Activated CD4-positive, alpha-beta T cell treated with anti-CD3 and anti-CD28 coated beads, Interleukin-2, amount 50 U/mL, for 1 hour (primary cell): ENCODE measurements around the gene CHRNA7.
"Not testable (repeated sequence)": the region's sequence is repeated elsewhere in the genome, so short reads cannot be mapped to it uniquely, and the experiment has no call there.

Source experiments
- DNase-seq: peaks from one replicate; pipeline ENCODE4 v3.0.0-alpha.2; 2020

The CHRNA7 gene

DNA sequence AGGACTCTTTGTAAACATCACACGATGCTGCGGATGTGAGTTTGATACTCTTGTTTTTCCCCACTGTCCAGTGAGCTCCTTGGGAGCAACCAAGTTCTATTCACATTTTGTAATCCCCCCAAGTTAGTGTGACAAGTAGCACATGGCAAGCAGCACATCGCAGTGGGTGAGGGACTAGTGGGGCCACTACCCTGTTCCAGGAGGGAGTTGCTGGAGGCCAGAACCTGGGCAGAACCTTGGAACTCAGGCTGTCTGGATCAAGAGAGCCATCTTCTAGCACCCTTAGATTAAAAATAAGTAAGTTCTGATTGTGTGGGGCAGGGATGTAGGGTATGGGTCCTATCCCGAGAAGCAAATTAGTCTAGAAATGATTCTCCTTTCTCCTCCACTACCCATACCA is 91.7 kb downstream of the CHRNA7 start:
- DNase-seq, result no peak

DNA sequence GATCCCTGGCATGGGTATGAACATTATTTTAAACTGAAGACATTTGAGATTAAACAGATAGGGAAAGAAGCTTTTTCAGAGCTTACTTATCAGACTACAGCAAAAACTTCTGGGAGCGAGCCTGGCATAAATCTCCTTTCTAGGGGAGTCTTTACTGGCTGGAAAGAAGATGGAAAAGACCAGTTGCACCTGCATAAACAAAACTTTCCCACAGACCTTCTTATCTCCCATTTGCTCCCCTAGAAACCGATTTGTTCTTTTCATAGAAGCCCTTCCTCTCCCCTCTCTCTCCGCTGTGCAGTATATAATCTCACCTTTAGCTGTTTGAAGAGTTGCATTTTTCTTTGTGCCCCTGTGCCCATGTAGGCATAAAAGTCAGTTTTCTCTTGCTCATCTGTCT is 93.2 kb downstream of the CHRNA7 start:
- no peak for DNase-seq

DNA sequence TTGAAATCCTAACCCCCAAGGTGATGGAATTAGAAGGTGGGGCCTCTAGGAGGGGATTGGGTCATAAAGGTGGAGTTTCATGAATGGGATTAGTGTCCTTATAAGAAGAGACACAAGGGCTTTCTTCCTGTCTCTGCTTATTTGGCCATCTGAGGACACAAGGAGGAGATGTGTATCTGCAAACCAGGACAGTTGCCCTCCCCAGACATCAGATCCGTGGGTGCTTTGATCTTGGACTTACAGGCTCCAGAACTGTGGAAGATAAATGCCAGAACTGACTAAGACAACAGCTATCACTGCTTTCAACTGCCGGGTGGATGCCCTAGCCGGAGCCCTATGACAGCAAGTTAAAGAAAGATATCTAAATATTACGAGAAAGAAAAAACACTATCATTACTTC is 94.4 kb downstream of the CHRNA7 start:
- no peak for DNase-seq

DNA sequence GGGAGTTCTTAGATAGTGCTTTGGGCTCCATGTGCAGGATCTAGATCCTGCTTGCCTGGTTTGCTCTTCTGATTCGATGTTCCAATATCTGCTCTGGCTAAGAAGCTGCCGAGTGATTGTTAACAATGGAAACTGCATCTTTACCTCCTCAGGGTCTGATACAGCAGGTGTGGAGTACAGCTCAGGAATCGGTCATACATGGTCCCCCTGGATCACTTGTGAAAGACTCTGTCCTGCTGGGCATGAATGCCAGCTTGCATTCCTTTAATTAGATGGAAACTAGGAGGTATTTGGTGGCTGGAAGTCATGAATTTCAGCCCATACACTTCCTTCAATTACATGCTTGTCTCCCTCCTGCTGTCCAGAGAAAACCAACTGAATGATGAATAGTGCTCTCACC is 95.3 kb downstream of the CHRNA7 start:
- DNase-seq, result no peak

DNA sequence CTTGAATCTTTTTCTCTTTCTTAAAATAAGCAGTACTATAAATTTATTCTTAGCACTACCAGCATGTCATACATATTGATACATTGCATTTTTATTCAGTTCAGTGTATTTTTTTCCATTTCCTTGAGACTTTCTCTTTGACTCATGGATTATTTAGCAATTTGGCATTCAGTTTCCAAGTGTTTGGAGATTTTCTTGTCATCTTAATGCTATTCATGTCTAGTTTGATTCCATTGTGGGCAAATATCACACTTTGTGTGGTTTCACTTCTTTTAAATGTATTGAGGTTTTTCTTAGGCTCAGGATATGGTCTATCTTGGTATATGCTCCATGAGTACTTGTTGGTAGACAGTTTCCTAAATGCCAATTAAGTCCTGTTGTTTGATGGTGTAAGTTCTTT is 99.5 kb downstream of the CHRNA7 start:
- no peak for DNase-seq

- DNase-seq, result no peak
Measured at GRCh38 chr15:32130823-32131222, 100.5 kb downstream of the CHRNA7 start.

- DNase-seq, result no peak
Measured at GRCh38 chr15:32131803-32132202, 101.5 kb downstream of the CHRNA7 start.

- DNase-seq, result no peak
Measured at GRCh38 chr15:32132859-32133258, 102.5 kb downstream of the CHRNA7 start.

DNA sequence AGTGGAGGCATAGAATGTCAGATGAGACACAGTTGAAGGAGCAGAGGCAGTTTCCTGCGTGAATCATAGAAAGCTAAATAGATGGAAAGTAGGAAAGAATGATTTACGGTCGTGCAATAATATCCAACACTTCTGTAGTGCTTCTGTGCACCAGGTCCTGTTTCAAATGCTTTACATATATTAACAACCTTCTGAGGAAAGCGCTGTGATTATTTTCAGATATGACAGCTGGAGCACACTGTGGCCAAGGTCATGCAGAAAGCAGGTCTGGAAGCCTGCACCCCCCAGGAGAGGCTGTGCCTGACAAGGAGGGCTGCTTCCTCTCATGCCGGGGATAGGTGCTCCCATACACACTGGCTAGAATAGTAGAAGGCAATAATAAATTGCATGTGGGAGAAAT is 104.5 kb downstream of the CHRNA7 start:
- DNase-seq, result no peak

- DNase-seq, result no peak
Measured at GRCh38 chr15:32135335-32135734, 105.0 kb downstream of the CHRNA7 start.

GRCh38 chr15:32145512-32145911 is 115.2 kb downstream of the CHRNA7 start:
- not testable (repeated sequence) for DNase-seq

DNA sequence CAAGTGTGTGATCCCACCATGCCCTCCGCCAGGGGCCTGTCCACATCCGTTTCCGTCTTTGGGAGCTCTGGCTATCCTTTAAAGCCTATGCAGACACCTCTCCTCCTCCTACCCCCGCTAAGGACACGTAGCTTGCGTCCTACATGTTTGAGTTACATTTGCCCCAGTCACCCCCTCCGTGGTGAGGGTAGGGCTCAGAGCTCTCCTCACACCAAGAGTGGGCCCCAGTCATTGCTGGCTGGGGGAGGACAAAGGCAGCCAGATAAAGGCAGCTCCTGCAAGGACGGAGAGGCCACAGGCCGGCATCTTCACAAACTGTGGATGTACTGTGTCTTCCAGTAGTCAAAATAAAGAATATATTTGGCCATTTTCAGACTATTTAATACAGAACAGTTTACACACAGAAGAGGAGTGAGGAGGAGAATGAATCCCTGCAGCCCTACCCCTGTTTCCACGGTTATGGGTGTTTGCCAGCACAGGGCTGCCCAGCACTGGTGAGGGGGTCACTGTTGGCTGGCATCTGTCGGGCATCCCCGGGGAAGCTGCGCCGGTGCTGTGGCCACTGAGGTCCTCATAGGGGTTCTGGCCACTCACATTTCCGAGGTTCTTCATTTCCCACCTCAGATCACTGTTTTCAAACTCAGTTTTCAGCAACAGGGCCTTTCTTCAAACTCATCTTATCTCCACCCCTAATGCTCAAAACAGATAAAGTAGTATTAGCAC is 118.7 kb downstream of the CHRNA7 start:
- no peak for DNase-seq

- no peak for DNase-seq
Measured at GRCh38 chr15:32152574-32152973, 122.3 kb downstream of the CHRNA7 start.

DNA sequence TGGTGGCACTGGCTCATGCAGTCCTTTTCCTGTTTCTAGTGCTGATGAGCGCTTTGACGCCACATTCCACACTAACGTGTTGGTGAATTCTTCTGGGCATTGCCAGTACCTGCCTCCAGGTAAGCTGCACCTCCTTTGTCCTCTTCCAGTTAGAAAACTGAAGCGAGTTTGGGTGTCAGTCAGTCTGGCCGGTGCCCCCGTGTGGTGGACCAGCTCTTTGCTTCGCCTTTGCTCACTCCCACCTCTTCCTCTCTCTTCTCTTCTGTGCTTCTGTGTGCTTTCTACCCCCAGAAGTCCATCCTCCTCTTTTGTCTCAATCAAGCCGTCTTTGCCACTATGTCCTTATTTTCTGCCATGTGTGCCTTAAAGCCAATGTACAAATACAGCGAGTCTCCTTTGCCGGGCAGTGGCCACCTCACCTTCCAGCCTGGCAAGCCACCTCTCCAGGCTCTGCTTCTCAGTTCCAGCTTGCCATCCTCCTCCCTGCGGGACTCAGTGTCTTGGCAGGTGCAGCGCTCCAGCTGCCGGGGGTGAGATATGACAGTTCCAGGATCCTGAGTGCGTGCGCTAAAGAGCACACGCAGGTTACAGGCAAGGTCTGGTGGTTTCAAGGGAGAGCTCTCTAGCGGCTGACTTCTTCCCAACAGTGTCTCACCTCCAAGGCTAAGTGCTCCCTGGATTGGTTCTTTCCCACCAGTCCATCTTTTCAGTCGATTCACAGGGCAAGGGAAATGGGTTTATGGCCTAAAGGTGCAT is 123.7 kb downstream of the CHRNA7 start:
- DNase-seq, result not testable (repeated sequence)

DNA sequence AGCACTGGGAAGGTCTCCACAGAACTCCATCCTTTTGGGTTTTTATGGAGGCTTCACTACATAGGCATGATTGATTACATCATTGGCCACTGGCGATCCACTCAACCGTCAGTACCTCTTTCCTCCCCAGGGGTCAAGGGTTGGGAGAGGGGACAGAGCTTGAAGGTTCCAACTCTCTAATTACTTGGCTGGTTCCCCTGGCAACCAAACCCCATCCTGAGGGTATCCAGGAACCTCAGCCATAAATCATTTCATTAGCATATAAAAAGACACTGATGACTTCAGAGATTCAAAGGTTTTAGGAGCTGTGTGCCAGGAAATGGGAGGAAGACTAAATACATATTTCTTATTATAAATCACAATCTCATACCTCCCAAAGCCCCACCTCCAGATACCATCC is 131.8 kb downstream of the CHRNA7 start:
- not testable (repeated sequence) for DNase-seq

DNA sequence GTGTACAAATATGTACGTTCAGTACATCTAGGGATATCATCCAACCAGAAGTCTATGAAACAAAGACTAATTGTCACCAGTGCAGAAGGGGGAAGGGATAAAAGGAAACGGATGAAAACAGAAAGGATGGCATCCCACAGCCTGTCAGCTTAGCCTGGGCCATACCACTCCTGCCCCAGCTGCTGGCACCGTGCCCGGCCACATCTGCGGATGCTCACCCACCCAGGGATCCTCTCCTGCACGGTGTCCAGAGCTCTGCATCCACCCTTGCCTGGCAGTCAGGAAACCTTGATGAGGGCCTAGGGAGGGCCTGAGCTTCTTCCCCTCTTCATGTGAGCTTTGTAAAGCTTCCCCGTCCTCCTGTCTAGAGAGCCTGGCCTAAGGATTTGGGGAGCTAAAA is 133.8 kb downstream of the CHRNA7 start:
- DNase-seq, result not testable (repeated sequence)

- not testable (repeated sequence) for DNase-seq
Measured at GRCh38 chr15:32164747-32165146, 134.4 kb downstream of the CHRNA7 start.

- DNase-seq, result not testable (repeated sequence)
Measured at GRCh38 chr15:32165775-32166174, 135.5 kb downstream of the CHRNA7 start.

- not testable (repeated sequence) for DNase-seq
Measured at GRCh38 chr15:32166270-32166669, 136.0 kb downstream of the CHRNA7 start.

DNA sequence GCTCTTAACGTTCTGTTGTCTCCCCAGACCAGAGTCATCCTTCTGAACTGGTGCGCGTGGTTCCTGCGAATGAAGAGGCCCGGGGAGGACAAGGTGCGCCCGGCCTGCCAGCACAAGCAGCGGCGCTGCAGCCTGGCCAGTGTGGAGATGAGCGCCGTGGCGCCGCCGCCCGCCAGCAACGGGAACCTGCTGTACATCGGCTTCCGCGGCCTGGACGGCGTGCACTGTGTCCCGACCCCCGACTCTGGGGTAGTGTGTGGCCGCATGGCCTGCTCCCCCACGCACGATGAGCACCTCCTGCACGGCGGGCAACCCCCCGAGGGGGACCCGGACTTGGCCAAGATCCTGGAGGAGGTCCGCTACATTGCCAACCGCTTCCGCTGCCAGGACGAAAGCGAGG is 137.6 kb downstream of the CHRNA7 start:
- DNase-seq, result not testable (repeated sequence)

GRCh38 chr15:32180579-32180978 is 150.3 kb downstream of the CHRNA7 start:
- DNase-seq, result not testable (repeated sequence)

- DNase-seq, result not testable (repeated sequence)
Measured at GRCh38 chr15:32193780-32194179, 163.5 kb downstream of the CHRNA7 start.

DNA sequence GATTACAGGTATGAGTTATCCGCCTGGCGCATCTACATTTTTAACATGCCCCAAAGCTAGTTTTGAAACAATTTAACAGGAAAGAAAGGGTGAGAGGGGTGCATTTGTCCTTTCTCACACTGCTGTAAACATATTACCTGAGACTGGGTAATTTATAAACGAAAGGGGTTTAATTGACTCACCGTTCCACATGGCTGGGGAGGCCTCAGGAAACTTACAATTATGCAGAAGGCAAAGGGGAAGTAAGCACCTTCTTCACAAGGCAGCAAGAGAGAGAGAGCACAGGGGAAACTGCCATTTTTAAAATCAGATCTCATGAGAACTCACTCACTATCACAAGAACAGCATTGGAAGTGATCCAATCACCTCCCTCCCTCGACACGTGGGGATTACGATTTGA is 165.9 kb downstream of the CHRNA7 start:
- DNase-seq, result not testable (repeated sequence)

GRCh38 chr15:32198938-32199337 is 168.6 kb downstream of the CHRNA7 start:
- DNase-seq, result not testable (repeated sequence)
